ENCODE data around the gene COL2A1. TPM values are rescaled to one million over a fixed set of nuclear protein-coding genes. Genes with fewer than 3 reads are reported as not detected.

Gene COL2A1
- total RNA-seq, 4 donors from 2014 or later: not detected

DNA sequence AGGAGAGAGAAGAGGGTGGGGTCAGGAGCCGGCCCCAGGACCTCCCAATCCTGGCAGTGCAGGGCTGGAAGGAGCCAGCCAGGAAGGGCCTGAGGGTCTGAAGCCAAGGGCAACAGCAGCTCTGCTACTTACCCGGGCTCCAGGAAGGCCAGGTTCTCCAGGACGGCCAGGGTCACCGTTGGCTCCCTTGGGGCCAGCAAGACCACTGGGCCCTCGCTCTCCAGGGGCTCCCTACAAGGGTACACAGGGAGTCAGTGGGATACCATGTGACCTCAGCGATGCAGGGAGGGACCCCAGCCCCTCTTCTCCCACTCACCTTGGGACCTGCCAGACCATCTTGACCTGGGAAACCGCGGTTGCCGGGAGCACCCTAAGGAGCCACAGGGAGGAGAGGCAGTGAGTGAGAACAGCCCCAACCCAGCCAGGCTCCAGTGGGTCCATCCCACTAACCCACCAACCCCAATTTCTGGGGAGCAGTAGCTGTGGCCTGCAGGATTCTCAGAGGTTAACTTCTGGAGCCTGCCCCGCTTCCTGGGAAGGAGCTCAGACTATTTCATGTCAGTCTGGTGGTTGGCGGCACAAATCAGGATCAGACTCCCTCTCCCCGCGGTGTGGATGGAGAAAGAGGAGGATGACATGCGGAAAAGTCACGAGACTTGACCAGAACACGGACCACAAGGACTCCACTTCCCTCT is 18.5 kb downstream of the COL2A1 start:
- Histone ChIP-seq H3K27me3 (peaks cover 0 to 23% (median 0%) of the 10 kb centered on the region in 4 donors), H3K27ac (no peak overlapping the region), H3K4me3 (no peak overlapping the region), H3K4me1 (peaks cover 0 to 2% (median 0%) of the 10 kb centered on the region in 3 donors), H3K9me3 (no peaks in the 10 kb centered on the region), H3K36me3 (no peaks in the 10 kb centered on the region)
- intact Hi-C loops (cut with DNase I): no loop called here
- 72 to 97% methylated on average over 2 to 5 of the region's 16 CpGs for WGBS, 2 donors
- TF ChIP-seq POLR2A (IDR thresholded peaks at IDR 0.05) (no peak), CTCF (IDR thresholded peaks at IDR 0.05) (no peak)
- no peak for DNase-seq

- Histone ChIP-seq H3K9me3 (no peaks in the 10 kb centered on the region), H3K36me3 (no peaks in the 10 kb centered on the region), H3K4me3 (no peak overlapping the region), H3K27ac (no peak overlapping the region), H3K4me1 (no peaks in the 10 kb centered on the region), H3K27me3 (peaks cover 0 to 30% (median 0%) of the 10 kb centered on the region in 4 donors)
- intact Hi-C loops (cut with DNase I): no loop called here
- DNase-seq: no peak
- 100% methylated on average over 2 of the region's 8 CpGs for WGBS, 2 donors
- TF ChIP-seq POLR2A (IDR thresholded peaks at IDR 0.05): no peak
- no peak for TF ChIP-seq CTCF (IDR thresholded peaks at IDR 0.05)
Measured at GRCh38 chr12:47984331-47984801, 19.9 kb downstream of the COL2A1 start.

DNA sequence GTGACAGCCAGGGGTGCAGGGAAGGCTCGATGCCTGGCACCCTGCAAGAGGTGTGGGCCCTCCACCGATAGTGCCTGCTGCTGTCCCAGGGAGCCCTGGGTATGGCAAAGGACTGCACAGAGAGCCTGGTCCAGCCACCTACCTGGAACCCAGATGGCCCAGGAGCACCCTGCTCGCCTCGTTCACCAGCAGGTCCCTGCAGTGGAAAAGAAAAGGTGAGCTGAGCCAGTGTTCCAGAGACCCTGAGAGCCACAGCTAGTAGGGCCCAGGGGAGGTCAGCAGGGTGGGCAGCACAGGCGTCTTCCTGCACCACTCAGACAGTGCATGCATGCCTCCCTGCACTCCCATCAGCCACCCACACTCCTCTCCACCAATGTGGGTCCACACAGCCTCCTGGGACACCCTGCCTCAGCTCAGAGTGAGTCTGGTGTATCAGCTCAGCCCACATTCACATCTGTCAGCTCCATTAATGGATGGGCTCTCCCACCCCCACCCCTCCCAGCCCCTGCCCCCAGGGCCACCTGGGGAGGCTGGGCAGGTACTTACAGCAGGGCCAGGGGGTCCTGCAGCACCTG is 20.6 kb downstream of the COL2A1 start:
- H3K27me3 ChIP-seq: peaks cover 0 to 35% (median 0%) of the 10 kb centered on the region in 4 donors
- intact Hi-C loops (cut with DNase I): no loop called here
- 89 to 100% methylated on average over 1 to 4 of the region's 5 CpGs for WGBS, 2 donors
- H3K4me3 ChIP-seq: no peak overlapping the region
- no peaks in the 10 kb centered on the region for H3K36me3 ChIP-seq
- TF ChIP-seq POLR2A (IDR thresholded peaks at IDR 0.05): no peak
- no peak for TF ChIP-seq CTCF (IDR thresholded peaks at IDR 0.05)
- H3K27ac ChIP-seq: no peak overlapping the region
- H3K4me1 ChIP-seq: no peaks in the 10 kb centered on the region
- H3K9me3 ChIP-seq: no peaks in the 10 kb centered on the region
- no peak for DNase-seq

- TF ChIP-seq CTCF (IDR thresholded peaks at IDR 0.05): no peak
- TF ChIP-seq POLR2A (IDR thresholded peaks at IDR 0.05): no peak
- DNase-seq: no peak
- no peak overlapping the region for H3K4me3 ChIP-seq
- peaks cover 0 to 35% (median 0%) of the 10 kb centered on the region in 4 donors for H3K27me3 ChIP-seq
- no peaks in the 10 kb centered on the region for H3K9me3 ChIP-seq
- H3K36me3 ChIP-seq: no peaks in the 10 kb centered on the region
- H3K4me1 ChIP-seq: no peaks in the 10 kb centered on the region
- intact Hi-C loops (cut with DNase I): no loop called here
- H3K27ac ChIP-seq: no peak overlapping the region
- WGBS, 2 donors: 75 to 100% methylated on average over 1 to 5 of the region's 11 CpGs
Measured at GRCh38 chr12:47982770-47983169, 21.5 kb downstream of the COL2A1 start.

GRCh38 chr12:47982311-47982710 is 22.0 kb downstream of the COL2A1 start:
- TF ChIP-seq POLR2A (IDR thresholded peaks at IDR 0.05): no peak
- no peak for TF ChIP-seq CTCF (IDR thresholded peaks at IDR 0.05)
- Histone ChIP-seq H3K27me3 (peaks cover 0 to 35% (median 0%) of the 10 kb centered on the region in 4 donors), H3K4me1 (no peaks in the 10 kb centered on the region), H3K27ac (no peak overlapping the region), H3K4me3 (no peak overlapping the region), H3K36me3 (no peaks in the 10 kb centered on the region), H3K9me3 (no peaks in the 10 kb centered on the region)
- 67 to 76% methylated on average over 2 to 5 of the region's 5 CpGs for WGBS, 2 donors
- intact Hi-C loops (cut with DNase I): no loop called here
- DNase-seq: no peak
